ENCODE data around the gene CCL17.

GRCh38 chr16:57396786-57397185 lies 7.8 kb upstream of the CCL17 start:
- TF ChIP-seq CTCF (IDR thresholded peaks at IDR 0.05; ENCODE audit: low read depth, low read length, poor library complexity, severe bottlenecking) (no peak), EZH2phosphoT487 (IDR thresholded peaks at IDR 0.05; ENCODE audit: borderline replicate concordance, low read length) (no peak)
